DOHH2 (cell line): ENCODE results near the gene NDUFS7.

Source experiments
- CTCF ChIP-seq: fragments of 200-600 bp; sonication (generic); IDR thresholded peaks from one replicate; pipeline ENCODE4 v1.5.1; 2014; ENCODE audit warnings: antibody characterized with exemption, mild to moderate bottlenecking, low read depth, low read length; ENCODE audit not compliant: poor library complexity, severe bottlenecking
- EZH2phosphoT487 ChIP-seq: fragments of 200-600 bp; sonication (generic); IDR thresholded peaks from 2 replicates; pipeline ENCODE4 v1.6.1; 2017; ENCODE audit warnings: borderline replicate concordance, mild to moderate bottlenecking, antibody characterized with exemption, low read length, moderate library complexity, mixed read lengths

DNA sequence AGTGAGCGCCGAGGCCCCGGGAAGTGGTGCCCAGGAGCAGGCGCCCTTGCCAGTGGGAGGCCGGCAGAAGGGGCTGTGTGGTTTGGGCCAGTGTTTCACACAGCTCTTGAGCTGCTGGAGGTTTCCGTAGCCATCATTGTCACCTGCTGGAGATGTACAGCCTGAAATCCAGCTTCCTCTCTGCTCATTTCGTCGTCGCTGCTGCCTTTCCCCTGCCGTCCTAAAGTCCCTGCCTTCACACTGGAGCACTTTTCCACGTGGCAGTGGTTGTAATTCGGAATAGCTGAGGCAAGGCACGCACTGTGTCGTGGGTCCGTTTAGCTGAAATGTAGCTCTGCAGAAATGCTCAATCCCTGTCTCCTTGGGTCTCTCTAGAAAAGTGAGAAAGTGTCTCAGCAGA lies 36.9 kb downstream of the NDUFS7 start:
- TF ChIP-seq CTCF, result no peak
- TF ChIP-seq EZH2phosphoT487, result no peak
